Kidney tubule cell (primary cell): ENCODE measurements around the gene GPSM3.
A peak's percentile ranks its signal among the peaks of the same experiment; 100 is the strongest.
"Not testable (repeated sequence)": the region's sequence is repeated elsewhere in the genome, so short reads cannot be mapped to it uniquely, and the experiment has no call there.

ENCODE experiments used
- DNase-seq: peaks from one replicate; pipeline ENCODE4 v3.0.0-alpha.2; 2018; ENCODE audit warnings: low spot score

GPSM3 gene

DNA sequence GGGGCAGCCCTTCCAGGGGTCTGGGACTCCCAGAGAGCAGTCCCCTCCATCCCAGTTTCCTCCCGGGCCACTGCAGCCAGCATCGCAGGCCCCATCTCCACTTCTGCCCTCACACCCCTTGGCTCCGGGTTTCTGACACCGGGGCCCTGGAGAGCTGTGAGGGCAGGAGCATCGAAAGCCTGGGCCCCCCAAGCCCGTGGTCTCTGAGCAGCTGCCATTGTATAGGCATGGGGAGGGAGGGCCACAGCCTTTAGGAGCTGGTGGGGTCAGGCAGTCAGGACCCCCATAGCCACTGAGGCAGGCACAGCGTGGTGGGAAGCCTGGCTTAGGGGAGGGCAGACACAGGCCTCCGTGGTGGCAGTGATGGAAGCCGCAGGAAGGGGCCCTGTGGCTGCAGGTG is 9.7 kb upstream of the GPSM3 start:
- no peak for DNase-seq

DNA sequence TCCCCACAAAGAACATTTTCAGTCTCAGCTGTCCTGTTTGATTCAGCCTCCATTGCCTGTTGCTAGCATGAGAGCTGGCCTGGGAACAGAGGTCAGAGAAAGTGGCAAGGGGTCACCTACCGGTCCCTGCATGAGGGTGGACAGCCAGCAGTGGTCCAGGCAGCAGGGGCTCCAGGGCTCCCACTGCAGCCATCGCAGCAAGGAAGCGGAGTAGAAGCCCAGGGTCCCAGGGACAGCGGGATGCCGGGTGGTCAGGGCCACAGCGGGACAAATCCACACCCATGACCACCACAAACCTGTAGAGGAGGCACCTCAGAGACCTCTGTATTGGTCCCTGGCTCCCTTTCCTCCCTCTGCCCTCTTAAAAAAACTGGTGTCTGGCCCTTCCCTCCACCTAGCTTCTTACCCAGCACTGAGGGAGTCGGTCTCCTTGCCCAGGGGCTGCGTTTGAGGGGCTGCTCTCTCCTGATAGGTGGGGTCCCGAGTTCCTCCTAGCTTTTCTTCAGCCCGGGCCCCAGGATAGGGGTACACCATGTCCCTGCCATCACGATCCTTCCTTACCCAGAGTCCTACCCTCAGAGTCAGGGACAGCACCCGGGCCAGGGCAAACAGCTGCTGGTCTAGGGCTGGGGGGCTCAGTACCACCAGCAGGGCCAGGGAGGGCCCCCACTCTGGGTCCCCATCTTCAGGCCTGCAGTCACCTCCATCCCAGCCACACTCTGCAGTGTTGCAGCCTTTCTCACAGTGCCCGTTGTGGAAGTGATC is 8.4 kb upstream of the GPSM3 start:
- no peak for DNase-seq

DNA sequence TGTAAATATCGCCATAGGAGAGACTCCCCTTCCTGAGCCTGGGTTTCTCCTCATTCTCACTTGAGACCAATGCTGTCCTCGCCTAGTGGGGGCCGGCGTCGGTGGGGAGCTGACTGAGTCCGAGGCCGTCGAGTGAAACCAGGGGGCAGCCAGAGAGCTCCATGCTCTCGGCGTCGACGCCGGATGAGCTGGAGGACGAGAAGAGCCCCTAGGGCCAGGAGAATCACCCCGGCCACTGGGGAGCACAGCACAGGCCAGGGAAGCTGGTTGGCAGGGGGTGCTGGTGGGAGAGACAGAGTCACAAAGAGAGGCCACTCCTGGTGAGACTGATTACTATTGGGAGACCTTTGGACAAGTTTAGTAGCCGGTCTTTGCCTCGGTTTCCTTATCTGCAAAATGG is 6.4 kb upstream of the GPSM3 start:
- DNase-seq: no peak

DNA sequence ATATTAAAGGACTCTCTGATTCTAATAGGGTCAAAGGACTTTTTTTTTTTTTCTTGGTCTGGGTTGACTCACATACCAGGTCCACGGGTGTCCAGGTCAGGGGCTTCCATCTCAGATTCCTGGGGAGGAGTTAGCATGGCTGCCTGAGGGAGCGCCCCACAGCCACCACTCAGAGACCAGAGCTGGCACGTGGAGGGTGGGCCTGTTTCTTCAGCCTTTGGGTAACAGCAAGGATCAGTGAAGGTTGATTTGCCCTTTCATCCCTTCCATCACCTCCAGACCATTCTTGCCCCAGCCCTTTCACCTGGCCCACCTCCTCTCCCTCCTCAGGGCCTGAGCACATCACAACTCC is 5.9 kb upstream of the GPSM3 start:
- DNase-seq: no peak

DNA sequence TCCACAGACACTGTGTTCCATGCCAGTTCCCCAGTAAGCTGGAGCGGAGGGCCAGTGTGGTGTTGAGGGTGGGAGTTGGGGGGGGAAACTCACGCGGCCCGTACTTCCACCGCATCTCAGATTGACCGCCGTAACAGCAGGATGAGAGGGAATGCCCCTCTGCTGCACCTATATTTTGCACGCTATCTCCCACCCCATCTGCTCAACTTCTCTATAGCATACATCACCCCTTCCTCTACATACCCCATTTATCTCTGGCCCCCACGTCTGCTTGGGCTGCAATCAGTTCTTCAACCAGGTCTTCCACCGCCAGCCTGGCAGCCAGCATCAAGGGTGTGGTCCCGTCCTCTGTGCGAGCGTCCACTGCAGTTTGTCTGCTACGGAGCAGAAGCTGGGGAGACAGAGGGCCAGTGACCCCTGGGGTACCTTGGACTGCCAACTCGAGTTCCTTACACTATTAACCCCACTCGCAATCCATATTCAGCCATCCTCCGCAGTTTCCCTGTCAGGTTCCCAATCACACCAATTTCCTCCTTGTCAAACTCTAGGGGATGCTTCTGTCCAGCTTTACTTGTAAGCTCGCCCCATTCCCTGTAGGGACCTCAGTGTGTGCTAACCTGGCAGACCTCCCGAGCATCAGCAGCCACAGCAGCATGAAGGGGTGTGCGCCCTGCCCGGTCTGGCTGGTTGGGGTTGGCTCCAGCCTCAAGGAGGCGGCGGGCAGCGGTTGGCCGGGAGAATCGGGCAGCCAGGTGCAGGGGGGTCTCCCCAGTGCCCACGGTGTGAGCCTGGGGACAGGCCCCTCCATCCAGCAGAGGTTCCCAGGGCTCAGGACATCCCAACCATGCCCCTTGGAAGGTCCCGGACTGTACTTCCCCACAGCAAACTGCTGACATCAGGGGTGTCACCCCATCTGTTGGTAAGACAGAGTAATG is 4.5 kb upstream of the GPSM3 start:
- no peak for DNase-seq

DNA sequence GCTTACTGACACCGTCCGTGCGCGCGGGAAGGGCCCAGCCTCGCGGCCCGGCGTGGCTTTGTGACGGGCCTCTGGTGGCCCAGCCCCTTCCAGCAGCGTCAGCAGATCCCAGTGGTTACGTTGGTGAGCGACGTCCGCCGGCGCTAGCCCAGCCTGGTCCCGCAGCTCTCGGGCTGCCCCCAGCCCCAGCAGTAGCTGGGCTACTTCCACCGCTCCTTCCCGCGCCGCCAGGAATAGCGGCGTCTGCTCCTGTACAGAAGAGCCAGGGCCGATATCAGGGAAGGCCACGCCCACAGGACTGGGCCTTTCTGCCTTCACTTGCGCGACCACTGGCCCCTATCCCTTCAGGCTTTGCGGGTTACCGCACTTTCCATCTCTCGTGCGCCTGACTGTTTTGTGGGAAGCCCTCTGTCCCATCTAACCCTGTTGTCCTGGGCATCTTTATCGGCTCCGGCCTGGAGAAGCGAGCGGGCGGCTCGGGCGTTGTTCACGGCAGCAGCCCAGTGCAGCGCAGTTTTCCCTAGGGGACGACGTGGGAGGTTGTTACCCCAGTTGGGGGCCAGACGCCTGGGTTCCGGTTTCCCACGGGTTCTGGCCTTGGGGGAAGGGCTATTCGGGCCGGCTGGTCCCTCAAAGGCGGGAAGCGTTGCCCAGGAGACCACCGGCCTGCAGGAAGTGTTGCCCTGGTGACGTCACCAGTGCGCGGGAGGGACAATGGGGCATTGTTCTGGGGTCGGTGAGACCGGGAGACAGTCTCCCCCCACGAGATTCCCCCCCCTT is 3.6 kb upstream of the GPSM3 start:
- peak; percentile 83 for DNase-seq

DNA sequence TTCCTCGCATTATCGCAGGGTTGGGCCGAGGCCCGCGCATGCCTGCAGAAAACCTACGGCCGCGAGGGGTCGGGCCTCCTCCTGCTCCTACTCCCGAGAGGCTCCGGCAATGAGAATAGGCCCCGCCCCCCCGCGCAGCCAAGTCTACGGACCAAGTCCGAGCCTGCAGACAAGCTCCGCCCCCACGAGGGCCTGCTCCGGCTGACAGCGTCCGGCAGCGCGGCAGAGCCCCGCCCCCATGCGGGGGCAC is 3.1 kb upstream of the GPSM3 start:
- DNase-seq: peak; percentile 100

DNA sequence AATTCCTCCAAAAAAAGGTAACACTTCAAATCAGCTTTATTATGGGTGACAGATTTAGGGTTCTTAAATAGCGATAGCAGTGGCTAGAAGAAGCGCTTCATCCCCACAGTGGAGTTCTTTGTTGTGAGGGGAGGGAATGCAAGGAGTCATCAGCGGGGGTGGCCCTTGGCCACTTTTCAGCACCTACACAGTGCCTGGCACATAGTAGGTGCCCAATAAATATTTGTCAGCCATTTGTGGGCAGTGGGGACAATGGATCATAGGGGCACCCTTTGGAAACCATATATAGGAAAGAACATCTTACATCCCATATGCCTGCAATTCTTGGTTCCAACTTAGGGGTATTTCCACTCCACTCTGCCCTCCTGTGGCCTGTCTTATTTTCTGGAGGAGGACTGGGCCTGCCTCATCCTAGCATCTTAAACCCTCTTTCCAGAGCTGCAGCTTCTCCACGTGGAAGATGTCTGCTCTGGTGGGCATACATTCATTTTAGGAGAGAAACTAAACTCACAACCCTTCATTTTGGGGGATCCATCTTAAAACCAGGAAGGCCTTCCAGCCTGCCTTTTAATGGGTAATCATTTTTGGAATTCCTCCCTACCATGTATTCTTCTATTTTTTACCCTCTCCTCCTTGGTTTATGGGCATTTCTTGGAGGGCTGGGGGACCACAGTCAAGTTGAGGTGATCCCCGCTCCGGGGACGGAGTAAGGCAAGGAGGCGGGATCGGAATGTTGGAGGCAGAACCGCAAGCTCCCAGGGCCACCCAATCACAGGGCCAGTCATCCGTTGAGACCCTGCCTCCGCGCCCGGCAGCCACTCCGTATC is 2.6 kb upstream of the GPSM3 start:
- peak; percentile 57 for DNase-seq

DNA sequence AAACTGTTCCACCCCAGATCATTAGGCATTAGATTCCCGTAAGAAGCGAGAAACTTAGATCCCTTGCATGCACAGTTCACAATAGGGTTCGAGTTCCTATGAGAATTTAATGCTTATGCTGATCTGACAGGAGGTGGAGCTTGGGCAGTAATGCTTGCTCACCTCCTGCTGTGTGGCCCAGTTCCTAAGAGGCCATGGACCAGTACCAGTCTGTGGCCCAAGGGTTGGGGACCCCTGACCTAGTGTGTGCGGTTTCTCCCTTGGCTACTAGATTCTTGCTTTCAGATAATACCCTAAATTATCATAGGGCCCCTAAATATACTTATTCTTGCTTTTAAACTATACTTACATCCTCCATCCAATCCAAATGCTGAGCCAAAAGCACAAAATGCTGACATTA is 1.9 kb upstream of the GPSM3 start:
- no peak for DNase-seq

DNA sequence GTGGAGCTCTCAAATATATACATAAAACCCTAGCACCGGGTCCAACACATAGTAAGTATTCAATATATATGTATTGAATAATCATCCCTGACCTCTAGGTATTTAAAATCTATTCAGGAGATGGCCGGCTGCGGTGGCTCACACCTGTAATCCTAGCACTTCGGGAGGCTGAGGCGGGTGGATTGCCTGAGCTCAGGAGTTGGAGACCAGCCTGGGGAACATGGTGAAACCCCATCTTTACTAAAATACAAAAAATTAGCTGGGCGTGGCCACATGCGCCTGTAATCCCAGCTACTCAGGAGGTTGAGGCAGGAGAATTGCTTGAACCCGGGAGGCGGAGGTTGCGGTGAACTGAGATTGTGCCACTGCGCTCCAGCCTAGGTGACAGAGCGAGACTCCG is 653 bp upstream of the GPSM3 start:
- DNase-seq: not testable (repeated sequence)

DNA sequence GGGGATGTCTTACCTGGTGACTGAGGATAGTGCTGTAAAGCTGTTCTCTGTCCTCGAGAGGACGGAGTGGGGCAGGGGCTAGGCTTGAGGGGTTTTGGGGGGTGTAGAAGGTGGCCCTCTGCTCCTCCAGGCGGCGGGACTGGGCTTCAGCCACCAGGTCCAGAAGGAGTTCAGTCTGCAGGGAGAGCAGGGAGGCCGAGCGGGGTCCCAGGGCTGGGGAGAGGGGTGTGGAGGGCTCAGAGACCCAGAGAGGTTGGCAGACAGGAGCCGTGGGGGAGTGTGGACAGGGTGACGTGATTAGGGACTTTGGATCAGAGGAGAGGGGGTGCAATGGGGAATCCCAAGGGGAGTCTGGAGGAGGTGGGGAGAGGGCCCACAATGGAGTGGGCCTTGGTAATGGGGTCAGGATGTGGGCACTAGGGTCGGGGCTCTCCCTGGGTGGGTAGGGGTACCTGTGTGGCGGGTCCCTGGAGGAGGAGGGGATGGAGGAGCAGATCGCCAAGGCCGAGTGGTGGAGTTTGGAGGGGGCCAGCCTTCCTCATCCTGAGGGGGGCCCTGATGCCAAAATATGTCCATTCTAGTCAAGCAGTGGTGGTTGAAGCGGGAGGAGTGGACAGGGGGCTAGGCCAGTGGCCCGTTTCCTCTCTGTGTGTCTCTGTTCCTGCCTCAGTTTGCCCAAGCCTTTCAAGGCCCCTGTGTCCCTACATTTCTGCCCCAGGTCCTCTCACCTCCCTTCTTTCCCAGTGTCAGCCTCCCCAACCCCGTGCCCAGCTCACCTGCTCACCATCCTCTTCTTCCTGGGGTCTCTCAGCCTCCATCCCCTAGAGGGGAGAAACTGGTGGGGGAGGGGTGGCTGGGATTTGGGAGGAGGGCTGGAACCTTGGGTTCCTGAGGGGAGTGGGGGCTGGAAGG is 491 bp downstream of the GPSM3 start:
- DNase-seq: no peak

DNA sequence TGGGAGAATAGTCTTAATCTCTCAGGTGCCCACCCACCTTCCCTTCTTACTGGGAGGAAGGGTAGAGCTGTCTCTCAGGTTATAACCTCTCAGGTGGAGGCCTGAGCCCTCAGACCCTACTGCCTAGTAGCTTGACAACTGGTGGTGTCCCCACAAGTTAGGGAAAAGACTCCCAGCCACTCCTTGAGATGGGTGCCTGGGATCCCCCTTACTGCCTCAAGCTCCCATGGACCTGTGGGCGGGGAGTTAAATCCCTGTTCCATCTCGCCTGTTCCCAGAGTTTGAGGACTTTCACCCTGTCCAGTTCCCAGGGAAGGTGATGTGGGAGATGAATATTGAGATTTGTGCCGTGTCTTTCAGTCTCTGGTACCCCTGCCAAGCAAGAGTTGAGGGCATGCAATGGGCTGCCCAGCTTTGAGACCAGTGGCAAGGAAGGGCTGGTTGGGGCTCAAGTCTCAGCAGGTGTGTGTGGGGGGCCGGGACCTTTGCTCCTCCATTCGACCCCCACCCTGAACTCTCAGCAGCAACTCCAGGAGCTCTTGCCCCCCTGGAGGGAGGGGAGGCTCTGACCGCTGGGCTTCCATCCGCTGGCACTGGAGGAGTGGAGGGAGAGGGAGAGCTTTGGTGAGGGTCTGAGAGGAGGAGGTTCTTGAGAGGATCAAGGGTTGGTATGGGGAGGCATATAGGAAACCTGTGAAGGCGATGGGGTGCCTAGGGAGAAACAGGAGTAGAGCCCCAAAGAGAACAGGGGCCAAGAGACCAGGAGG is 1.3 kb downstream of the GPSM3 start:
- DNase-seq: no peak

DNA sequence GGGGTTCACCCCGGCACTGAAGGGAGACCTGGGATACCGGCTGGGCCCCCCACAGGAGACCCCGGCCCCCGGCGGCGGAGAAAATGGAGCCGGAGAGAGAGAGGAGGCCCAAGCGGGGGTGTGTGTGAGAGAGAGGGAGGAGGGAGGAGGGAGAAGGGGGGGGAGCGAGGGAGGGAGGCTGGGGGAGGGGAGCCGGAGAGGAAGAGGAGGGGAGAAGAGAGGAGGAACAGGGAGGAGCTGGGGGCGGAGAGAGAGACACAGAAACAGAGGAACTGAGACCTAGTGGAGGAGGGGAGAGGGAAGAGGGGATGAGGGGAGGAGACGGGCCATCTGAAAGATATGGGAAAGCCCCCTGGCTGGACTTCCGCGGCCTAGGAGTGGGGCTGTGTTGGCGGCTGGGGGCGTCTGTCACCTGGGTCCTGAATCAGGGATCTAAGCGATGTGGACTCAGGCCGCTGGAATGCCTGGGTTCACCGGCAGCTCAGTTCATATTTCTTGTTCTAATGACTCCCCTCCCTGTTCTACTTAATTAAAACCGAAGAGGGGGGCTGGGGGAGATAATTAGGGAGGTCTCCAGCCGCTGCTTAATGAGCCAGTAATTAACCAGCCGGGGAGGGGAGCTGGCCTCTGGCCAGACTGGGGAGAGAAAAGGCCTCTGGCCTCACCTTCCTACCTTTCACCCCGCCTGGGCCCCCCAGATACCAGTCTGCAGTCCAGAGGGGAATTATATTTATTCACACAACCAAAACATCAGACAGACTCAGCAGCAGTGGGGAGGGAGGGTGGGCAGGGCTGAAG is 2.2 kb downstream of the GPSM3 start, which contains the start of gene PBX2:
TSS of gene PBX2 (minus strand) at position 149 of the 798 bp plus-strand sequence. CDS start 287 bp downstream, outside the sequence.
- DNase-seq: peak; percentile 90

DNA sequence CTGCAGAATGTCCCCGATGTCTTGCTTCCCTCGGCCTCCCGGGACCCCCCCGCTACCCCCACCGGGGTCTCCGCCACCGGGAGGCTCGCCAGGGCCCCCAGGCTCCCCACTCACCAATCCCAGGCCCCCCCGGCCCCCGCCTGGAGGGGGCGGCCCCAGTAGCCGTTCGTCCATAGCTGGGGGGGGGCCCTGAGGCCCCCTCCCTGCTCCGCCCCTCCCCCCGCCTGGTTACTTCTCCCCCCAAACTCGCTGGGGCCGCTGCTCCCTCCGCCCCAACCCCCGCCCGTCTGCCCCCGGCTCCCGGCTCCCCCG is 2.7 kb downstream of the GPSM3 start:
- no peak for DNase-seq

DNA sequence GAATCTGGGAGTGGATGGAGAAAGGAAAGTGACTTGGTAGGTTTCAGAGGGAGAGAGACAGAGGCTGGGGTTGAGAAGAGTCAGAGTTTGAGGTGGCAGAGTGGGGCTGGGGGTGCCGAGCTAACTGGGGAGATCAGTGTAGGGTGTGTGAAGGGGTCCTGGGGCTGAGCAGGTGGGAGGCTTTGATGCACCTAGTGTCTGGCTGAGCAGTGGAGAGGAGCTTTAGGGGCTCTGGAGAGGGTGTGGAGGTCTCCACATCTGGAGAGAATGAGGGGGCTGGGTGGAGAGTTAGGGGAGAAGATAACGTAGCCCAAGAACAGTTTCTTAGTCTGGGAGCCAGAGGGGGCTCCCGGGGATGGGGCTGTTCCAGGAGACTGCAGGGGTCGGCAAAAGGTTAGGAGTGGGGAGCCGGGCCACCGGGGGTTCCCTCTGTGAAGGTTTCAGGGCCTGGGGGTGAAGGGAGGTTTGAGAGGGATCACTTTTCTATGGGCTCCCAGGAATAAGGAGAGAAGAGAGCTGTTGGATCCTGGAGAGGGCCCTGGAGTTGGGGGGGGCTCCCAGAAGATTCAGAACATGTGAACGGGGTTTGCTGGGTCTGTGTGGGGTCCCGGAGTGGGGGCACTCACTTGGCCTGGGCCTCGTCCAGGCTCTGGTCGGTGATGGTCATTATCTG is 3.2 kb downstream of the GPSM3 start:
- DNase-seq: no peak

DNA sequence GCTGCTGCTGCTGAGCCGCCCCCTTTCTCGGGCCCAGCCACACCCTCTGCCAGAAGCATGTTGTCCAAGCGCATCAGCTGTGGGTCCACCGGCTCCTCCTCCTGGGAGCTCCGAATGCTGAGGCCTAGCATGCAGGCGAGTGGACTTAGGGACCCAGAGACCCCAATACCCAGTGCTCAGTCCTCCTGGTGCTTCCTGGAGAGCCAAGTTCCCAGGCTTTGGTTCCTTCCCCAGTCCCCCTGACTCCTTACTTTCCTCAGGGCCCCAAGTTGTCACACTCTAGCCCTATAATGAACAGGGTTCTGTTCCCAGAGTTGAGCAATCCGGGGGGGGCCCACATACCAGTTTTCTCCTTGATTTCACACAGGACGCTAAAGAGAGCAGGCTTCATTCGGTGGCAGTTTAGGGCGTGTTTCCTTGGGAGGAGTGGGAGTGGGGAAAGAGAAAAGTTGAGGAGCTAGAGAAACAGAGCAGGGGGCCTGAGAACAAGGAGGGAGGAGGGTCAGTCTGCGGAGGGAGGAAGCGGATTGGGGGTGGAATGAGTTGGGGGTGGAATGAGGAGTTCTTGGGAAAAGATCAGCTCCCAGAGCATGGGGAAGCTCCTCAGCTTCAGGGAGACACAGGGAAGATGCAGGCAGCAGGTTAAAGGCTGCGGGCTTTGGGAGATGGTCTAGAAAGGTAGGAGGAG is 3.9 kb downstream of the GPSM3 start:
- DNase-seq: no peak

DNA sequence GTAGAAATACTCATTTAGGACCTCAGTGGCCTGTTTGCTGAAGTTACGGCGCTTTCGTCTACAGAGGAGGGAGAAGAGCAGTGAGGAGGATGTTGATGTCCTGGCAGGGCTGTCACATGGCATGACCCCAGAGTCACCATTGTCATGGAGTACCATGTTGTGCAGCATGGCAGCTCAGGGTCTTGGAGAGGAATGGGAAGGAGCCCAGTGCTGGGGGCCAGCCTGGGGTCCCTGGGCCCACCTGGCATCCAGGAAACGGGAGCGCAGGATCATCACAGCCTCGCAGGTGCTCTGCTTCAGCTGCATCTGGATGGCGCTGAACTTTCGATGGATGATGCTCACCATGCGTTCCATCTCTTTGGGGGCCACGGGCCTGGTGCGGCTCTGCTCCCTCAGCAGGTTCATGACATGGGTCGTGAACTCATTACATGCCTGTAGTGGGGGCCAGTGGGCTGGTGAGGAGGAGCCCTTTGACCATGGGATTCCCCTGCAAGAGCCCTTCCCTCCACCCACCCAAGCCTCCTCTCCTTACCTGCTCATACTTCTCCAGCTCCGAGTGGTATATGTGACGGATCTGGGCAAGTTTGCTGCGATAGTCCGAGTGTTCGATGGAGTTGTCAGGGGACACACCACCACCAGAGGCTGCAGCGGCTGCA is 4.6 kb downstream of the GPSM3 start:
- DNase-seq: not testable (repeated sequence)
